Peyer's patch (tissue), 4 donors: Measurements from ENCODE around the gene GSG1. TPM values are rescaled to one million over a fixed set of nuclear protein-coding genes. Genes with fewer than 3 reads are reported as not detected.

Experiments used
- DNase-seq, 3 donors: peaks; one replicate each; pipeline ENCODE4 v3.0.0-alpha.2; 2017 to 2019
- H3K27ac ChIP-seq, 4 donors: fragments of 200-600 bp; sonication (generic); one replicate each; pipeline ENCODE4 v1.5.1; 2016 to 2019
- H3K27me3 ChIP-seq, 2 donors: fragments of 200-600 bp; sonication (generic); one replicate each; pipeline ENCODE4 v1.5.1; 2019
- H3K36me3 ChIP-seq, 3 donors: fragments of 200-600 bp; sonication (generic); one replicate each; pipeline ENCODE4 v1.5.1; 2016 to 2019
- H3K4me1 ChIP-seq, 4 donors: fragments of 200-600 bp; sonication (generic); one replicate each; pipeline ENCODE4 v1.5.1; 2016 to 2019
- H3K4me3 ChIP-seq, 4 donors: fragments of 200-600 bp; sonication (generic); 1 replicate in 3 of 4; 2 replicates in 1 of 4; pipeline ENCODE4 v1.5.1; 2016 to 2019; ENCODE audit warnings: mild to moderate bottlenecking in 1 of 4
- H3K9me3 ChIP-seq, 4 donors: fragments of 200-600 bp; sonication (generic); one replicate each; pipeline ENCODE4 v1.5.1; 2016 to 2019; ENCODE audit warnings: mild to moderate bottlenecking in 1 of 4
- CTCF ChIP-seq, 6 experiments: fragments of 450-650 bp in 4 of 6; fragments of 200-600 bp in 2 of 6; sonication (generic) in 1 of 6; IDR thresholded peaks; one replicate each; pipeline ENCODE4 v1.5.1; 2017 to 2019; ENCODE audit warnings: antibody characterized with exemption in 6 of 6, mild to moderate bottlenecking in 3 of 6, moderate library complexity in 1 of 6
- POLR2A ChIP-seq, 2 donors: fragments of 450-650 bp; IDR thresholded peaks; one replicate each; pipeline ENCODE4 v1.5.1; 2017; ENCODE audit warnings: antibody characterized with exemption in 2 of 2, mild to moderate bottlenecking in 2 of 2, moderate library complexity in 2 of 2
- total RNA-seq, 4 donors: library from RNA; depleted of rRNA; stranded (reverse); fragments of >200 nt; gene quantifications; one replicate each; pipeline ENCODE4 v1.1.0, GENCODE V29; 2016

Gene GSG1
- total RNA-seq, 4 donors from 2014 or later = 1.1 TPM; not detected in 3

GRCh38 chr12:13112968-13113367 is 9.5 kb upstream of the GSG1 start:
- Histone ChIP-seq H3K9me3 (no peaks in the 10 kb centered on the region), H3K4me1 (no peaks in the 10 kb centered on the region), H3K27me3 (no peaks in the 10 kb centered on the region), H3K36me3 (no peaks in the 10 kb centered on the region), H3K27ac (no peak overlapping the region), H3K4me3 (no peak overlapping the region)
- no peak for DNase-seq
- no peak for TF ChIP-seq CTCF (IDR thresholded peaks at IDR 0.05)
- no peak for TF ChIP-seq POLR2A (IDR thresholded peaks at IDR 0.05)

- Histone ChIP-seq H3K27ac (no peak overlapping the region), H3K36me3 (no peaks in the 10 kb centered on the region), H3K4me1 (peaks cover 0 to 13% (median 0%) of the 10 kb centered on the region in 4 donors), H3K4me3 (no peak overlapping the region), H3K27me3 (no peaks in the 10 kb centered on the region), H3K9me3 (no peaks in the 10 kb centered on the region)
- no peak for TF ChIP-seq CTCF (IDR thresholded peaks at IDR 0.05)
- no peak for TF ChIP-seq POLR2A (IDR thresholded peaks at IDR 0.05)
- no peak for DNase-seq
Measured at GRCh38 chr12:13106666-13107065, 3.2 kb upstream of the GSG1 start.

- Histone ChIP-seq H3K36me3 (no peaks in the 10 kb centered on the region), H3K9me3 (no peaks in the 10 kb centered on the region), H3K27me3 (no peaks in the 10 kb centered on the region), H3K4me3 (no peak overlapping the region), H3K4me1 (peaks cover 0 to 17% (median 0%) of the 10 kb centered on the region in 4 donors), H3K27ac (no peak overlapping the region)
- no peak for DNase-seq
- TF ChIP-seq POLR2A (IDR thresholded peaks at IDR 0.05) = no peak
- no peak for TF ChIP-seq CTCF (IDR thresholded peaks at IDR 0.05)
Measured at GRCh38 chr12:13105781-13106180, 2.3 kb upstream of the GSG1 start.

GRCh38 chr12:13104409-13104808 is 942 bp upstream of the GSG1 start:
- Histone ChIP-seq H3K27ac (no peak overlapping the region), H3K4me3 (no peak overlapping the region)
- no peak for DNase-seq

GRCh38 chr12:13102461-13103195 is 839 bp downstream of the GSG1 start:
- Histone ChIP-seq H3K36me3 (no peaks in the 10 kb centered on the region), H3K9me3 (no peaks in the 10 kb centered on the region), H3K27me3 (no peaks in the 10 kb centered on the region), H3K4me3 (no peak overlapping the region), H3K27ac (peak overlapping the region; percentile 87 to 96 (median 90)), H3K4me1 (peaks cover 0 to 41% (median 7%) of the 10 kb centered on the region in 4 donors)
- no peak for DNase-seq
- TF ChIP-seq CTCF (IDR thresholded peaks at IDR 0.05) (no peak), POLR2A (IDR thresholded peaks at IDR 0.05) (no peak)

More at GRCh38 chr12:13104409-13104808, 942 bp upstream of the GSG1 start:
- TF ChIP-seq POLR2A (IDR thresholded peaks at IDR 0.05) = no peak
- no peak for TF ChIP-seq CTCF (IDR thresholded peaks at IDR 0.05)
- no peaks in the 10 kb centered on the region for H3K27me3 ChIP-seq
- H3K9me3 ChIP-seq = no peaks in the 10 kb centered on the region
- no peaks in the 10 kb centered on the region for H3K36me3 ChIP-seq
- H3K4me1 ChIP-seq = peaks cover 0 to 30% (median under 1%) of the 10 kb centered on the region in 4 donors
